OCI-LY7 (cell line): ENCODE measurements around the gene ANO10. TPM values are rescaled to one million over a fixed set of nuclear protein-coding genes. Genes with fewer than 3 reads are reported as not detected.

Source experiments
- BruUV-seq: library from RNA; stranded (reverse); fragments of 400-500 nt; replicated peaks from 2 replicates; lab custom pipeline; 2021; lab: Mats Ljungman, UMichigan
- CTCF ChIA-PET: fragments of 300-600 bp; sonication (Branson Sonifier 250); formaldehyde crosslinking; loops from one replicate; lab custom pipeline; 2022; ENCODE audit warnings: antibody characterized with exemption; ENCODE audit not compliant: unreplicated experiment; lab: Charles Lee
- POLR2A ChIA-PET: fragments of 300-600 bp; sonication (Branson Sonifier 250); formaldehyde crosslinking; loops from one replicate; lab custom pipeline; 2022; ENCODE audit warnings: antibody characterized with exemption; lab: Charles Lee
- DNase-seq: peaks from one replicate; pipeline ENCODE4 v3.0.0-alpha.2; 2015; ENCODE audit warnings: low spot score
- H2AFZ ChIP-seq: fragments of 200-600 bp; sonication (generic), shearing (Covaris generic); 2 replicates; pipeline ENCODE4 v1.6.1; 2014; ENCODE audit warnings: mild to moderate bottlenecking, antibody characterized with exemption, low read length, moderate library complexity
- H3K27ac ChIP-seq: fragments of 200-600 bp; sonication (generic); 2 replicates; pipeline ENCODE4 v1.5.1; 2014; ENCODE audit warnings: mixed run types, low read depth, mild to moderate bottlenecking, moderate library complexity, low read length, inconsistent platforms; ENCODE audit not compliant: poor library complexity, severe bottlenecking
- H3K36me3 ChIP-seq: fragments of 200-600 bp; sonication (generic); 2 replicates; pipeline ENCODE4 v1.6.1; 2014; ENCODE audit warnings: mild to moderate bottlenecking, antibody characterized with exemption, low read length, moderate library complexity, mixed read lengths; ENCODE audit not compliant: insufficient read depth
- H3K4me1 ChIP-seq: fragments of 200-600 bp; sonication (generic); 2 replicates; pipeline ENCODE4 v1.5.1; 2014; ENCODE audit warnings: mild to moderate bottlenecking, low read length; ENCODE audit not compliant: insufficient read depth, poor library complexity, severe bottlenecking
- H3K4me2 ChIP-seq: fragments of 200-600 bp; sonication (generic); 2 replicates; pipeline ENCODE4 v1.6.1; 2014; ENCODE audit warnings: mild to moderate bottlenecking, low read length
- H3K4me3 ChIP-seq: fragments of 200-600 bp; sonication (generic); 2 replicates; pipeline ENCODE4 v1.5.1; 2014; ENCODE audit warnings: mild to moderate bottlenecking, low read depth, low read length; ENCODE audit not compliant: poor library complexity, severe bottlenecking
- H3K79me2 ChIP-seq: fragments of 200-600 bp; sonication (generic); 2 replicates; pipeline ENCODE4 v1.6.1; 2016; ENCODE audit warnings: low read depth, mild to moderate bottlenecking, low read length, moderate library complexity, mixed read lengths; ENCODE audit not compliant: insufficient read depth
- H3K9me2 ChIP-seq: fragments of 200-600 bp; sonication (generic); 2 replicates; pipeline ENCODE4 v1.6.1; 2016; ENCODE audit warnings: mild to moderate bottlenecking, low read length, mixed read lengths; ENCODE audit not compliant: insufficient read depth
- H3K9me3 ChIP-seq: fragments of 200-600 bp; sonication (generic); 2 replicates; pipeline ENCODE4 v1.6.1; 2014; ENCODE audit warnings: mild to moderate bottlenecking, mixed run types, low read length, mixed read lengths
- H4K20me1 ChIP-seq: fragments of 200-600 bp; sonication (generic); 2 replicates; pipeline ENCODE4 v1.6.1; 2014; ENCODE audit warnings: mild to moderate bottlenecking, antibody characterized with exemption, low read length, moderate library complexity, mixed read lengths; ENCODE audit not compliant: insufficient read depth
- CTCF ChIP-seq: fragments of 200-600 bp; sonication (generic); conservative IDR thresholded peaks from 2 replicates; pipeline ENCODE4 v1.5.1; 2014; ENCODE audit warnings: mild to moderate bottlenecking, antibody characterized with exemption, low read length, moderate library complexity, mixed read lengths
- EZH2phosphoT487 ChIP-seq: fragments of 200-600 bp; sonication (generic); IDR thresholded peaks from 2 replicates; pipeline ENCODE4 v1.6.1; 2018; ENCODE audit warnings: low read depth, borderline replicate concordance, mild to moderate bottlenecking, mixed run types, antibody characterized with exemption, low read length, moderate library complexity, mixed read lengths
- intact Hi-C: fragments of 100-400 bp; cut with micrococcal nuclease; formaldehyde crosslinking; loops from one replicate; pipeline ENCODE4 v1.10.0; 2022; ENCODE audit not compliant: unreplicated experiment
- total RNA-seq, 2 experiments: library from RNA; depleted of rRNA in 1 of 2; stranded (reverse); fragments of >200 nt in 1 of 2; shearing (Covaris generic) in 1 of 2; gene quantifications; 2 replicates each; pipeline ENCODE4 v1.2.3, GENCODE V29; 2014 to 2022

The ANO10 gene
- total RNA-seq, 2 experiments from 2014 or later = 2.2 to 5.8 TPM

DNA sequence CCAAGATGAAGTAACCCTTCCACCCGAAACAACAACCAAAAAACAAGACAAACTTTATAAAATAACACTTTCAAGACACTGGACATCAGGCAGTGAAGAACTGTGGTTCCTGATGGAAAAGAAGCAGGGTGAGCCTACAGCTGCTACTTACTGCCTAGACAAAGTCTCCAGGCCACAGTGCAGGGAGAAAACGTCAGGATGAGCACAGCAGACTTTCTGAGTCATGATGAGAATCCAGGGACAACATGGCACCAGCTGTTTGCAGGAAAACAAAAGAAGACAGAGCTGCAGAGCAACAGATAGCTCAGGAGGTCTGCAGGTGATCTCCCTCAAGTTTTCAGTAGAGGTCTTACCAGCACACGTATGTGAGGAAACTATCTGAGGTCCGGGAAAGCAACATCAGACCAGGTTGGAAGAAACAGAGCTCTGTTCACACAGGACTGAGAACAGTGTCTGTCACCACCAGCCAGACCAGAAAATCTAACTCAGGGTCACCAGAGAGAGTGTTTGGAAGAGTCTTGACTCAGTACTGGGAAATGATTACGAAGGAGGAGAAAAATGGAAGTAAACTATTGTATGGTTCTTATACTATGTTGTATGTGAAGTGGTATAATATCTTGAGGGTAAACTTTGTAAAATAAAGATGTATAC, 108.9 kb downstream of the ANO10 start:
- Histone ChIP-seq H3K4me3 (no peak overlapping the region), H2AFZ (no peak overlapping the region), H4K20me1 (no peaks in the 10 kb centered on the region), H3K9me3 (no peaks in the 10 kb centered on the region), H3K36me3 (no peaks in the 10 kb centered on the region), H3K4me2 (no peak overlapping the region), H3K27ac (no peak overlapping the region), H3K79me2 (no peaks in the 10 kb centered on the region), H3K9me2 (no peaks in the 10 kb centered on the region), H3K4me1 (no peaks in the 10 kb centered on the region)
- intact Hi-C loops = no loop called here
- TF ChIP-seq CTCF = no peak
- TF ChIP-seq EZH2phosphoT487 = no peak
- no TSS peak for BruUV-seq
- POLR2A ChIA-PET = no interaction called here
- no peak for DNase-seq
- CTCF ChIA-PET = no interaction called here

GRCh38 chr3:43506644-43507043, 115.2 kb downstream of the ANO10 start:
- Histone ChIP-seq H3K9me3 (no peaks in the 10 kb centered on the region), H4K20me1 (no peaks in the 10 kb centered on the region), H3K79me2 (no peaks in the 10 kb centered on the region), H3K4me1 (no peaks in the 10 kb centered on the region), H3K27ac (no peak overlapping the region), H3K4me3 (no peak overlapping the region), H3K9me2 (no peaks in the 10 kb centered on the region), H2AFZ (no peak overlapping the region), H3K4me2 (no peak overlapping the region), H3K36me3 (no peaks in the 10 kb centered on the region)
- no TSS peak for BruUV-seq
- CTCF ChIA-PET = no interaction called here
- TF ChIP-seq CTCF (no peak), EZH2phosphoT487 (no peak)
- POLR2A ChIA-PET = no interaction called here
- no peak for DNase-seq
- intact Hi-C loops = loop anchor here (10.0 kb wide), 3 partner anchors 62 to 542 kb away; no protein-coding TSS in a partner anchor

- no peaks in the 10 kb centered on the region for H3K36me3 ChIP-seq
- H2AFZ ChIP-seq = no peak overlapping the region
- no peak for DNase-seq
- H3K9me2 ChIP-seq = no peaks in the 10 kb centered on the region
- H3K4me3 ChIP-seq = no peak overlapping the region
- H3K9me3 ChIP-seq = no peaks in the 10 kb centered on the region
- intact Hi-C loops = loop anchor here (10.0 kb wide), 3 partner anchors 61 to 541 kb away; no protein-coding TSS in a partner anchor
- CTCF ChIA-PET = no interaction called here
- no TSS peak for BruUV-seq
- no peak overlapping the region for H3K27ac ChIP-seq
- H3K4me1 ChIP-seq = no peaks in the 10 kb centered on the region
- H4K20me1 ChIP-seq = no peaks in the 10 kb centered on the region
- no peak overlapping the region for H3K4me2 ChIP-seq
- no peak for TF ChIP-seq CTCF
- no peak for TF ChIP-seq EZH2phosphoT487
- POLR2A ChIA-PET = no interaction called here
- H3K79me2 ChIP-seq = no peaks in the 10 kb centered on the region
These were observed 116.5 kb downstream of the ANO10 start for GRCh38 chr3:43505351-43505750.
